ENCODE data around the gene SLC7A7. TPM values are rescaled to one million over a fixed set of nuclear protein-coding genes. Genes with fewer than 3 reads are reported as not detected.

The SLC7A7 gene
- total RNA-seq: 2.5 and 5.7 TPM in 2 replicates

DNA sequence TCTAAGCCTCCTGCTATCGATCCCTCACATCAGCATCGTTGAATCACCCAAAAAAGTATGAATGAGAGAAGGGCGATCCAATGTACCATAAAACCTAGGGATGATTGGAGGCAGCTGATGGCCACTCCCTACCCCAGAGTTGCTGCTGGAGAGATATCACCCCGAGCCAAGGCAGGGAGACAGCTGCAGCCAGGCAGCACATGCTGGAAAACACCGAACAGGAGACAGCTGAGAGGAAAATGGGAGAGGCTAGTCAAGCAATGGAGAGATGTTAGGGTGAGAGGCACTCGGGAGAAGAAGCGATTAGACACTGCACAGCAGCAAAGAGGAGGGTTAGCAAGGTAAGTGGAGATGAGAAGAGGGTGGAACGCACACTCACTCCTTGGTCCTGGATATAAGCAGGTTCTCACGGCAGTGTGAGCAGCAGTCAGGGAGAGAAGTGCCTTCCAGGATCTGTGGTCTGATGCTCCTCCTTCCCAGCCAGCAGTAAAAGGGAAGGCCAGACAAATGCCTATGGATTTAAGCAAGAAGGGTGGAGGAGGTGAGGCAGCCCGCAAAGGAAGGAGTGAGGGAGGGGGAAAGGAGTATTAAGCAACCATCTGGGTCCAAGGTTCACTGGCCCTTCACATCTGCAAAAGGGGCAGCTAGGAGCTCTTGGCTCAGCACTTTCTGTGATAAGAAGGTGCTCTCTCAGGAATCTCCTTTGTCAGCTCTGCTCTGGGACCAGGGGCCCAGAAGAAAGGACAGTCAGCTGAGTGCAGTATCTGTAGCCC is at the start of gene SLC7A7:
SLC7A7 (minus strand) TSS at position 495 of the 773 bp plus-strand sequence. CDS start 2,037 bp downstream, outside the sequence.

DNA sequence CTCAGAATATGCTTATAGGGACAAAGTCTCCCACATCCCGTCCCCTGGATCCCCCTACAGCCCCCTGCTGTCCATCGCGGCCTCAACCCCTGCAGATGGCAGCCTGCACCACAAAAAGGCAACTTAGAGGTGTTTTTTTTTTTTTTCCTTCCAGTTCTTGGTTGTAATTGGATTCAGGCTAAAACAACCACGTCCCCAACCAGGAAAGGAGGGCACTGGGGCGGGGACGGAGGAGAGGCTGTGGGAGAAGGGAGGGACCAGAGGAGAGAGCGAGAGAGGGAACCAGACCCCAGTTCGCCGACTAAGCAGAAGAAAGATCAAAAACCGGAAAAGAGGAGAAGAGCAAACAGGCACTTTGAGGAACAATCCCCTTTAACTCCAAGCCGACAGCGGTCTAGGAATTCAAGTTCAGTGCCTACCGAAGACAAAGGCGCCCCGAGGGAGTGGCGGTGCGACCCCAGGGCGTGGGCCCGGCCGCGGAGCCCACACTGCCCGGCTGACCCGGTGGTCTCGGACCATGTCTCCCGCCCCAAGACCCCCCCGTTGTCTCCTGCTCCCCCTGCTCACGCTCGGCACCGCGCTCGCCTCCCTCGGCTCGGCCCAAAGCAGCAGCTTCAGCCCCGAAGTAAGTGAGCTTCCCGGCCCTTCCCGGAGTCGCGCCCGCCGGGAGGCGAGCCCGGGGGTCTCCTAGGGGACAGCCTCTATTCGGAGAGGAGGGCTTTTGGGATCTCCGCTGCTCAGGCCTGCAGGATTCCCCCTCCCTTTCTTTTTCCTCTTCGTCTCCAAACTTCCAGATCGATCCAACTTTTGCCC is 21.3 kb upstream of the SLC7A7 start, which contains the start of gene MMP14:
MMP14 (plus strand) TSS at position 285 of the 813 bp plus-strand sequence; CDS start at position 518, 233 bp downstream.

DNA sequence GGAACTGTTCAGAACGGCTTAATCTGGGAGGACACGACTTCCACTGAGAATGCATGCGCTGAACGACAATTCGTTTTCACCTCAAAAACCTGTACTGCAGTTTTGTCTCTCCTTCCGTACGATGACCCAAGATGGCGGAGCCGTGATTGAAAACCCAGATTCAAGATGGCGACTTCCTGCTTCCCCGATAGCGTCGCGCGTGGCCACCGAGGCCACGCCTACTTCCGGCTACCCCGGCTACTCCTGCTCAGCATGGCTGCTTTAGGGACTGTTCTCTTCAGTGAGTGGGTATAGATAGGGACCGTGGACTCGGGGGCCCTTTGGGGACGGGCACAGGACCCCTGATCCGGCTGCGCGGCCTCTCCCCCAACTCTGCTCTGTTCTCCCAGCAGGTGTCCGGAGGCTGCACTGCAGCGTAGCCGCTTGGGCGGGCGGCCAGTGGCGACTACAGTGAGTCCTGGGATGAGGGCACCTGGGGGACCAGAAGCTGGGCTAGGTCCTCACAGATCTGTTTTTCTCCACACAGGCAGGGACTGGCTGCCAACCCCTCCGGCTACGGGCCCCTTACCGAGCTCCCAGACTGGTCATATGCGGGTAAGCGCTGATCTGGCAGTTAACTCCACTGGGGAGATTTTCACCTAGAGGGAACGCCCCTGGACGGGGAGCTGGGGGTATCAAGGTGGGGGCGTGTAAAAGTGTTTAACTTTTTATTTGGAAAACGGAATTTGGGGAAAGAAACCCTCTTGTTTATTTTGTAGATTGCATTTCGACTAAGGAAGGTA is 14.6 kb upstream of the SLC7A7 start, which contains the start of gene MRPL52:
MRPL52 (plus strand) TSS at position 227 of the 782 bp plus-strand sequence; CDS start at position 253, 26 bp downstream.

DNA sequence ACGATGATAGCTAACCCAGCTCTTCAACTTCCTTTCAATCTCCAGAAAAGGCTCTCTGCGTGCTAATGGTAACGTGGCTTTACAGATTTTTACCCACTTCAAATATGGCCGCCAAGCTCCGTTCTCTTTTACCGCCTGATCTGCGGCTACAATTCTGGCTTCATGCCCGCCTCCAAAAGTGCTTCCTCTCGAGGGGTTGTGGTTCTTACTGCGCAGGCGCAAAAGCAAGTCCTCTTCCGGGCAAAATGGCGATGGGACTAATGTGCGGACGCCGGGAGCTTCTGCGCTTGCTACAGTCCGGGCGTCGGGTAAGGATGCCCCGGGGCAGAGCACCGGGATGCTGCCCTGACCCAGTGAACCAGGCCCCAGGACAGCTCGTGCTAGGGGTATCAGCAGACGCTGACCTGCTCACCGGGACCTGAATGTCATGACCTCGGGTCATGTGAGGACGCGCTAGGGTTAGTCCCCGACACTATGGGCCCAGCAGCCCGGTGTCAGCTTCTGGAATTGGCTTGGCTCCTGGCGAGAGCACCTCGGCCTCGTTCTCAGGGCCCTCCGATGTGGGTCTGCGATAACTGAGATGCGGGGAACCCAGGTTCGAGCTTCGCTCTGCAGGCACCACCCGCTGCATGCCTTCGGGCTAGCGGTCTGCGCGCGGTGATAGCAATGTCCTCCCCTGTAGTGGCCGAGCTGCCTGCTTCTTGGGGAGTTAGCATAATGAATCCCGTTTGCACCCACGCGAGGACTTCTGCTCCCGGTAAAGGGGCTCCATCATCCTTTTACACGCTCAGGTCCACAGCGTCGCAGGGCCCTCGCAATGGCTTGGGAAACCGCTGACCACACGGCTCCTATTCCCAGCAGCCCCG is 48.5 kb downstream of the SLC7A7 start, which contains the start of gene OXA1L:
OXA1L (plus strand) TSS at position 232 of the 866 bp plus-strand sequence; CDS start at position 246, 14 bp downstream.

Other genes with a start within 250 kb of the SLC7A7 start
- 202 and 258 TPM in 2 replicates for gene DAD1, start 226.2 kb downstream of the SLC7A7 start, total RNA-seq
- 14.8 and 26.0 TPM in 2 replicates for gene ABHD4, start 217.1 kb downstream of the SLC7A7 start, total RNA-seq
- gene OR6J1, start 171.1 kb downstream of the SLC7A7 start, total RNA-seq: not detected in 2 replicates
- gene OXA1L, start 48.7 kb downstream of the SLC7A7 start, total RNA-seq: 47.6 and 49.6 TPM in 2 replicates
- 38.1 and 40.1 TPM in 2 replicates for gene MRPL52, start 14.5 kb upstream of the SLC7A7 start, total RNA-seq
- gene MMP14, start 21.1 kb upstream of the SLC7A7 start, total RNA-seq: 338 and 428 TPM in 2 replicates
- gene LRP10, start 56.3 kb upstream of the SLC7A7 start, total RNA-seq: 43.2 and 48.3 TPM in 2 replicates
- gene REM2, start 67.8 kb upstream of the SLC7A7 start, total RNA-seq: 0.09 and 0.16 TPM in 2 replicates
- gene RBM23, start 103.7 kb upstream of the SLC7A7 start, total RNA-seq: 46.0 and 67.9 TPM in 2 replicates
- 36.6 and 40.4 TPM in 2 replicates for gene PRMT5, start 113.9 kb upstream of the SLC7A7 start, total RNA-seq
- 32.6 and 32.9 TPM in 2 replicates for gene HAUS4, start 141.7 kb upstream of the SLC7A7 start, total RNA-seq
- gene AJUBA, start 167.1 kb upstream of the SLC7A7 start, total RNA-seq: 18.0 and 18.1 TPM in 2 replicates
- 12.1 and 16.4 TPM in 2 replicates for gene C14orf93, start 194.7 kb upstream of the SLC7A7 start, total RNA-seq
- 196 and 218 TPM in 2 replicates for gene PSMB5, start 219.5 kb upstream of the SLC7A7 start, total RNA-seq
- 0.09 TPM in 1 of 2 replicates, not detected in the other for gene PSMB11, start 226.8 kb upstream of the SLC7A7 start, total RNA-seq
- 4.6 and 7.6 TPM in 2 replicates for gene CDH24, start 242.1 kb upstream of the SLC7A7 start, total RNA-seq